HepG2 (cell line): ENCODE results near the gene CAND2. TPM values are rescaled to one million over a fixed set of nuclear protein-coding genes. Genes with fewer than 3 reads are reported as not detected.
A peak's percentile ranks its signal among the peaks of the same experiment; 100 is the strongest.

Experiments
- AKAP8 ChIP-seq: sonication (generic); formaldehyde crosslinking; IDR thresholded peaks from 2 replicates; pipeline ENCODE4 v1.5.1; 2020; ENCODE audit warnings: mild to moderate bottlenecking, missing genetic modification reagents
- ATF4 ChIP-seq, 2 experiments: fragments of 450-650 bp in 1 of 2; sonication (generic) in 1 of 2; formaldehyde crosslinking; IDR thresholded peaks; 2 replicates each; pipeline versions ENCODE4 v1.5.0 to v1.8.0; 2020 to 2022; ENCODE audit warnings: mild to moderate bottlenecking in 1 of 2, missing genetic modification reagents in 1 of 2
- HOXA3 ChIP-seq: sonication (generic); formaldehyde crosslinking; IDR thresholded peaks from 2 replicates; pipeline ENCODE4 v1.5.0; 2020; ENCODE audit warnings: missing genetic modification reagents
- MAZ ChIP-seq, 2 experiments: sonication (generic) in 1 of 2; formaldehyde crosslinking in 1 of 2; IDR thresholded peaks; 2 replicates each; pipeline versions ENCODE4 v1.5.0 to v1.6.1; 2012 to 2020; ENCODE audit warnings: low read depth in 2 of 2, mild to moderate bottlenecking in 2 of 2, borderline replicate concordance in 1 of 2, improper control_type of control experiment in 1 of 2, low read length in 1 of 2, missing genetic modification reagents in 1 of 2, moderate library complexity in 1 of 2
- SP4 ChIP-seq: sonication (generic); formaldehyde crosslinking; IDR thresholded peaks from 2 replicates; pipeline ENCODE4 v1.8.1; 2023; ENCODE audit warnings: mild to moderate bottlenecking, missing genetic modification reagents
- YY1 ChIP-seq: IDR thresholded peaks from 2 replicates; pipeline ENCODE4 v1.6.1; 2011; ENCODE audit warnings: low read length, low read depth, moderate library complexity, mild to moderate bottlenecking; ENCODE audit not compliant: insufficient read depth, insufficient replicate concordance
- ZFX ChIP-seq: sonication (generic); formaldehyde crosslinking; IDR thresholded peaks from 2 replicates; pipeline ENCODE4 v1.4.0; 2020; ENCODE audit warnings: mild to moderate bottlenecking, low read depth, missing genetic modification reagents, moderate library complexity
- ZKSCAN5 ChIP-seq: sonication (generic); formaldehyde crosslinking; IDR thresholded peaks from 2 replicates; pipeline ENCODE4 v1.5.1; 2020; ENCODE audit warnings: mild to moderate bottlenecking, missing genetic modification reagents
- ZMAT3 ChIP-seq: sonication (generic); formaldehyde crosslinking; conservative IDR thresholded peaks from 2 replicates; pipeline ENCODE4 v1.7.0; 2021; ENCODE audit warnings: missing genetic modification reagents
- ZNF256 ChIP-seq: sonication (generic); formaldehyde crosslinking; conservative IDR thresholded peaks from 2 replicates; pipeline ENCODE4 v1.4.0; 2020; ENCODE audit warnings: missing genetic modification reagents
- ZNF263 ChIP-seq: sonication (generic); formaldehyde crosslinking; IDR thresholded peaks from 2 replicates; pipeline ENCODE4 v1.4.0; 2020; ENCODE audit warnings: missing genetic modification reagents
- ZNF318 ChIP-seq: sonication (generic); formaldehyde crosslinking; IDR thresholded peaks from 2 replicates; pipeline ENCODE4 v1.4.0; 2020; ENCODE audit warnings: mild to moderate bottlenecking, missing genetic modification reagents
- ZNF510 ChIP-seq: sonication (generic); formaldehyde crosslinking; IDR thresholded peaks from 2 replicates; pipeline ENCODE4 v1.4.0; 2020; ENCODE audit warnings: low read depth, mild to moderate bottlenecking, missing genetic modification reagents
- ZNF589 ChIP-seq: sonication (generic); formaldehyde crosslinking; conservative IDR thresholded peaks from 2 replicates; pipeline ENCODE4 v1.8.0; 2022; ENCODE audit warnings: mild to moderate bottlenecking, moderate library complexity, missing genetic modification reagents
- ZNF775 ChIP-seq: sonication (generic); formaldehyde crosslinking; IDR thresholded peaks from 2 replicates; pipeline ENCODE4 v1.4.0; 2020; ENCODE audit warnings: missing genetic modification reagents, mild to moderate bottlenecking, moderate library complexity, borderline replicate concordance
- polyA plus RNA-seq, 8 experiments: library from polyadenylated mRNA; depleted of rRNA in 3 of 8; stranded (reverse) in 7 of 8; unstranded in 1 of 8; fragments of >200 nt; fragmentation: Illumina TruSeq in 4 of 8; extraction: Trizol in 4 of 8; gene quantifications; 2 replicates each; pipeline versions ENCODE4 v1.2.1 to v1.2.3, GENCODE V29; 2011 to 2016; ENCODE audit warnings: low read depth in 4 of 8, missing spikeins in 1 of 8, mixed read lengths in 1 of 8; ENCODE audit not compliant: insufficient read depth in 1 of 8
- total RNA-seq, 5 experiments: library from RNA; depleted of rRNA; stranded (reverse); fragments of >200 nt; fragmentation: Illumina TruSeq; extraction: Trizol; gene quantifications; 2 replicates each; pipeline ENCODE4 v1.2.3, GENCODE V29; 2016; ENCODE audit warnings: low read depth in 1 of 5

The CAND2 gene
- total and polyA plus RNA-seq, 2 of the 13 experiments (the other 11 are each of a cell fraction or from before 2014, with no cell fraction given), result 0.01 TPM; not detected in 1

- TF ChIP-seq MAZ (IDR thresholded peaks at IDR 0.05; ENCODE audit: borderline replicate concordance, low read depth, low read length), result no peak
- TF ChIP-seq MAZ (CRISPR knock-in tag; IDR thresholded peaks at IDR 0.05; ENCODE audit: low read depth), result 0 out of 2 replicates have a peak, but pooled peaks have one; percentile 33
- TF ChIP-seq ZKSCAN5, result no peak
- peak; percentile 34; the same call in 1 of the 2 replicates for TF ChIP-seq HOXA3 (CRISPR knock-in tag)
- TF ChIP-seq ZNF256 (CRISPR knock-in tag), result no peak
- no peak for TF ChIP-seq ZMAT3 (CRISPR knock-in tag)
- no peak for TF ChIP-seq ZNF510 (CRISPR knock-in tag)
- TF ChIP-seq SP4 (CRISPR knock-in tag), result 0 out of 2 replicates have a peak, but pooled peaks have one; percentile 25
- no peak for TF ChIP-seq ZNF589 (CRISPR knock-in tag)
- peak; percentile 60; the same call in 1 of the 2 replicates for TF ChIP-seq ZFX
- TF ChIP-seq ZNF775 (CRISPR knock-in tag), result no peak
- no peak for TF ChIP-seq ATF4 (CRISPR knock-in tag; IDR thresholded peaks at IDR 0.05)
- TF ChIP-seq ZNF318 (CRISPR knock-in tag), result no peak
- TF ChIP-seq ZNF263, result peak; percentile 80; the same call in 1 of the 2 replicates
- no peak for TF ChIP-seq AKAP8 (CRISPR knock-in tag)
- TF ChIP-seq YY1, result peak; percentile 25
Measured at GRCh38 chr3:12868039-12869034, 71.9 kb downstream of the CAND2 start (continued).
